Ascending aorta (tissue), 2 donors: ENCODE results near the gene HIPK3. TPM values are rescaled to one million over a fixed set of nuclear protein-coding genes. Genes with fewer than 3 reads are reported as not detected.
A peak's percentile ranks its signal among the peaks of the same experiment; 100 is the strongest.
"Not testable (repeated sequence)": the region's sequence is repeated elsewhere in the genome, so short reads cannot be mapped to it uniquely, and the experiment has no call there.

Source experiments
- DNase-seq, 2 donors: peaks; one replicate each; pipeline ENCODE4 v3.0.0-alpha.2; 2019; ENCODE audit warnings: low spot score in 2 of 2
- H3K27ac ChIP-seq, 2 donors: fragments of 200-600 bp; sonication (generic); one replicate each; pipeline ENCODE4 v1.5.1; 2016 to 2017; ENCODE audit warnings: mild to moderate bottlenecking in 1 of 2
- H3K27me3 ChIP-seq: fragments of 200-600 bp; sonication (generic); one replicate; pipeline ENCODE4 v1.5.1; 2017
- H3K36me3 ChIP-seq, 2 donors: fragments of 200-600 bp; sonication (generic); one replicate each; pipeline ENCODE4 v1.5.1; 2016
- H3K4me1 ChIP-seq, 2 donors: fragments of 200-600 bp; sonication (generic); one replicate each; pipeline ENCODE4 v1.5.1; 2016 to 2017; ENCODE audit warnings: mild to moderate bottlenecking in 1 of 2
- H3K4me3 ChIP-seq, 2 donors: fragments of 200-600 bp; sonication (generic); one replicate each; pipeline ENCODE4 v1.5.1; 2016 to 2017; ENCODE audit warnings: mild to moderate bottlenecking in 1 of 2
- H3K9me3 ChIP-seq, 2 donors: fragments of 200-600 bp; sonication (generic); one replicate each; pipeline ENCODE4 v1.5.1; 2016
- intact Hi-C: fragments of 100-400 bp; cut with DNase I; formaldehyde crosslinking; loops from one replicate; pipeline ENCODE4 v1.15.1; 2023
- total RNA-seq: library from RNA; depleted of rRNA; stranded (reverse); fragments of >200 nt; gene quantifications from one replicate; pipeline ENCODE4 v1.1.0, GENCODE V29; 2016
- TF ChIP-seq, protein P1 (sequence below), 3 experiments: fragments of 200-600 bp in 2 of 3; fragments of 450-650 bp in 1 of 3; sonication (generic) in 2 of 3; IDR thresholded peaks; one replicate each; pipeline ENCODE4 v1.5.1; 2016 to 2019; ENCODE audit warnings: antibody characterized with exemption in 3 of 3, mild to moderate bottlenecking in 1 of 3, moderate library complexity in 1 of 3

HIPK3 gene
- total RNA-seq, 1 donor from 2014 or later: 302 TPM

DNA sequence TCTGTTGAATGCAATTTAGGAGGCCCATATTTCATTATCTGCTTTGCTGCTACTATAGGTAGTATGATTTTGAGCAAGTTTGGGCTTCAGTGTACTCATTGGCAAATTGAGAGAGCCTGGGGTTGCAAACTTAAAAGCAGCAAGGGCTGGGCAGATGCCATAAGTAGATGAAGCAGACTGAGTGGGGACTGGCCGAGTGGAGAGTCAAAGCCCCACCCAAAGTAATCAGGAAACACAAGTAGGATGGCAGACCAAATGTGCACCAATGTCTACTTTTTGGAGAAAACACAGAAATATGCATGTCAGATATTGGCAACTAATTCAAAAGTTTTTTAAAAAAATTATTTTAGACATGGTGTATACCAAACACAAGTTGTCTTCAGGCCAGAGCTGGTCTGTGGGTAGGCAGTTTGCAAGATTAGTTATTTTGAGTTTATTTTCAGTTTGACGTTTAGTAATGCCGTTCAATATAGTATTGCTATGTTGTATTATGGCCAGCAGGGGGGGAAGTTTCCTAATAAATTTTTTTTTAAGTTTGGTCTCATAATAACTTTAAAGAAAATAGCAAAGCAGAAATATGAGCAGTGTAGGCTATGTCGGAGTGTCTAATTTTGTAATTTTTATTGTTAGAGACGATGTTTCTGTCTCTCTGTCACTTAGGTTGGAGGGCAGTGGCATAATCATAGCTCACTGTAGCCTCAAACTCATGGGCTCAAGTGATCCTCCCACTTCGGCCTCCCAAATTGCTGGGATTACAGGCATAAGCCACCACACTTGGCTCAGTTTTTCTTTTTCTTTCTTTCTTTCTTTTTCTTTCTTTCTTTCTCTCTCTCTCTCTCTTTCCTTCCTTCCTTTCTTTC is 105.1 kb downstream of the HIPK3 start:
- intact Hi-C loops: loop anchor here (2.0 to 5.0 kb wide), 3 partner anchors 327 to 465 kb away; no protein-coding TSS in a partner anchor
- Histone ChIP-seq H3K9me3 (no peaks in the 10 kb centered on the region), H3K27ac (no peak overlapping the region), H3K27me3 (no peaks in the 10 kb centered on the region), H3K36me3 (no peaks in the 10 kb centered on the region), H3K4me3 (no peak overlapping the region), H3K4me1 (no peaks in the 10 kb centered on the region)
- no peak for DNase-seq
- TF ChIP-seq, protein P1, sequence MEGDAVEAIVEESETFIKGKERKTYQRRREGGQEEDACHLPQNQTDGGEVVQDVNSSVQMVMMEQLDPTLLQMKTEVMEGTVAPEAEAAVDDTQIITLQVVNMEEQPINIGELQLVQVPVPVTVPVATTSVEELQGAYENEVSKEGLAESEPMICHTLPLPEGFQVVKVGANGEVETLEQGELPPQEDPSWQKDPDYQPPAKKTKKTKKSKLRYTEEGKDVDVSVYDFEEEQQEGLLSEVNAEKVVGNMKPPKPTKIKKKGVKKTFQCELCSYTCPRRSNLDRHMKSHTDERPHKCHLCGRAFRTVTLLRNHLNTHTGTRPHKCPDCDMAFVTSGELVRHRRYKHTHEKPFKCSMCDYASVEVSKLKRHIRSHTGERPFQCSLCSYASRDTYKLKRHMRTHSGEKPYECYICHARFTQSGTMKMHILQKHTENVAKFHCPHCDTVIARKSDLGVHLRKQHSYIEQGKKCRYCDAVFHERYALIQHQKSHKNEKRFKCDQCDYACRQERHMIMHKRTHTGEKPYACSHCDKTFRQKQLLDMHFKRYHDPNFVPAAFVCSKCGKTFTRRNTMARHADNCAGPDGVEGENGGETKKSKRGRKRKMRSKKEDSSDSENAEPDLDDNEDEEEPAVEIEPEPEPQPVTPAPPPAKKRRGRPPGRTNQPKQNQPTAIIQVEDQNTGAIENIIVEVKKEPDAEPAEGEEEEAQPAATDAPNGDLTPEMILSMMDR (IDR thresholded peaks at IDR 0.05): peak; percentile 46 to 67 (median 62)

DNA sequence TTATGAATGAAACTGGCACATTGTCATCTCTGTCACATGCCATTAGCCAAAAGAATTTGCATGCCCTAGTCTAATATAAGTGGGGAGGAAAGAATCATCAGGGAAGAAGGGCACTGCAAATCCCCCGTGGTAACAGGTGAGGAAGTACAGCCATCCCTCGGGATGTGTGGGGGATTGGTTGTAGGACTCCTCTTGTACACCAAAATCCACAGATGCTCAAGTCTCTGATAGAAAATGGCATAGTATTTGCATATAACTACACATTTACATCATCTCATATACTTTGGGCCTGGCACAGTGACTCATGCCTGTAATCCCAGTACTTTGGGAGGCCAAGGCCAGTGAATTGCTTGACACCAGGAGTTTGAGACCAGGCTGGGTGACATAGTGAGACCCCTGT is 109.7 kb downstream of the HIPK3 start:
- Histone ChIP-seq H3K36me3 (no peaks in the 10 kb centered on the region), H3K4me1 (no peaks in the 10 kb centered on the region), H3K27me3 (no peaks in the 10 kb centered on the region), H3K9me3 (no peaks in the 10 kb centered on the region), H3K27ac (no peak overlapping the region), H3K4me3 (no peak overlapping the region)
- DNase-seq: no peak
- intact Hi-C loops: no loop called here
- TF ChIP-seq, protein P1 (IDR thresholded peaks at IDR 0.05): no peak

DNA sequence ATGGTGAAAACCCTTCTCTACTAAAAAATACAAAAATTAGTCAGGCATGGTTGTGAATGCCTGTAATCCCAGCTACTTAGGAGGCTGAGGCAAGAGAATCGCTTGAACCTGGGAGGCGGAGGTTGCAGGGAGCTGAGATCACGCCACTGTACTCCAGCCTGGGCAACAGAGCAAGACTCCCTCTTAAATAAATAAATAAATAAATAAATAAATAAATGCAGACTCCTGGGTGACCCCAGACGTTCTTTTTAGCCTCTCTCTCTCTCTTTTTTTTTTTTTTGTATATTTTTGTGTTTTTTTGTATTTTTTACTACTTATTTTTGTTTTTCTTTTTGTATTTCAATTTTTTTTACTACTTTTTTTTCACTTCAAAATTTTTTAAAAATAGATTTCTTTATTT is 111.3 kb downstream of the HIPK3 start:
- H3K27me3 ChIP-seq, intact Hi-C loops, H3K4me1 ChIP-seq, H3K4me3 ChIP-seq, DNase-seq, H3K9me3 ChIP-seq, H3K27ac ChIP-seq, H3K36me3 ChIP-seq: not testable (repeated sequence)

DNA sequence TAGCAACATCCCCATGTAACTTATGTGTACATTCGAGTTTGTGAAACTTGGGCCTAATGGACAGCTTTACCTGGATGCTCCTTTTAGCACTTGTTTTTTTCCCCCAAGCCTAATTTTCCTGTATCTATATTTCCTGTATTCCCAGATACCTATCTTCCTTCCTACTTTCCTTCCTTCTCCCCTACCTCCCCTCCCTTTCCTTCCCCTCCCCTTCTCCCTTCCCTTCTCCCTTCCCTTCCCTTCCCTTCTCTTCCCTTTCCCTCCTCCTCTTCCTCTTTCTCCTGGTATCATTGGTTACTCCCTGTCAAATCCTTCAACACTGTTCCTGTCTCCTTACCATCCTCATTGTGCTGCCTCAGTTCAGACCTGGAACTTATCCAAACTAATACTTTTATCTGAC is 111.8 kb downstream of the HIPK3 start:
- Histone ChIP-seq H3K4me3 (no peak overlapping the region), H3K27me3 (no peaks in the 10 kb centered on the region), H3K4me1 (no peaks in the 10 kb centered on the region), H3K36me3 (no peaks in the 10 kb centered on the region), H3K27ac (no peak overlapping the region), H3K9me3 (no peaks in the 10 kb centered on the region)
- TF ChIP-seq, protein P1 (IDR thresholded peaks at IDR 0.05): no peak
- DNase-seq: no peak
- intact Hi-C loops: no loop called here

DNA sequence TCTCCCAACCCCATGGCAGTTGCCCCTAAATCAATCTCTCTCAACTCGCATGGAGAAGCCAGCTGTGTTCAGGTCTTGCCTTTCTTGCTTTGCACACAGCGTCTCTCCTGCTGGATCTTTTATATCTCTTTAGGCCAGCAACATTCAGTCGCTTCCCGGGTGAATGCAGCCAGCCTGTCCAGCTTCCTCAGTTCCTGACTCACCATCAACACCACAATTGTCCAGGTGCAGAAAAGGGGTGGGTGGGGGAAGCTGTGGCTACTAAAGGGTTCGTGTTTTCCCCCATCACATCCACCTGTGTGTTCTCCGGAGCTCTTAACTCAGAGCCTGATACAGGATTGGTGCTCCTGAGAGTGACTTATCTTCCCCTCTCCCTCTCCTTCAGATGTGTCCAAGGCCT is 116.5 kb downstream of the HIPK3 start:
- TF ChIP-seq, protein P1 (IDR thresholded peaks at IDR 0.05): no peak
- H3K27me3 ChIP-seq: no peaks in the 10 kb centered on the region

DNA sequence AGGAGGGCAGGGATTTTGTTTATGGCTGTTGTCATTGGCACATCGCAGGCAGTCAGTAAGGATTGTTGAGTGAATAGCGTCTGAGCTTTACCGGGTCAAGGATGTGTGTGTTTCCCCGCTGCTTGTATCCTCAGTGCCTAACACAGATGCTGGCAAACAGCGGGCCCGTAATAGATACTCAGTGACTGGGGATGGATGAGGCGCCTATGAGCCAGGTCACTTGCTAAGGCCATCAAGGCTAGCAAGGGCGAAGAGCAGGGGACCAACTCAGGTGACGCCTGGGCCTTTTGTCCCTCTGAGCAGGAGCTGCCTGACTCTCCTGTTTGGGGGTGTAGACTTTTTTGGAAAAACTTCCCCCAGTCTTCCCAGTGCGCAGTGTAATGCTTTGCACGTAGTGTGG is 118.1 kb downstream of the HIPK3 start:
- Histone ChIP-seq H3K9me3 (no peaks in the 10 kb centered on the region), H3K4me1 (peaks cover 0 to 4% of the 10 kb centered on the region in 2 donors), H3K4me3 (peak overlapping the region in 1 of 2 donors; percentile 70), H3K27ac (no peak overlapping the region), H3K27me3 (no peaks in the 10 kb centered on the region), H3K36me3 (no peaks in the 10 kb centered on the region)
- TF ChIP-seq, protein P1 (IDR thresholded peaks at IDR 0.05): no peak
- intact Hi-C loops: no loop called here
- DNase-seq: no peak

More for the DNA sequence above, 116.5 kb downstream of the HIPK3 start:
- no peak for DNase-seq
- H3K4me3 ChIP-seq: no peak overlapping the region
- no peaks in the 10 kb centered on the region for H3K36me3 ChIP-seq
- intact Hi-C loops: no loop called here
- no peaks in the 10 kb centered on the region for H3K9me3 ChIP-seq
- peaks cover 0 to 4% of the 10 kb centered on the region in 2 donors for H3K4me1 ChIP-seq
- no peak overlapping the region for H3K27ac ChIP-seq
